NCI-H1092 (cell line): Measurements from ENCODE around the gene PTGER2.

ENCODE experiments used
- DNase-seq: peaks from one replicate; lab custom pipeline; 2025; lab: John Stamatoyannopoulos, UW

PTGER2 gene

GRCh38 chr14:52338051-52338681, 24.1 kb downstream of the PTGER2 start:
- DNase-seq = peak; percentile 4

DNA sequence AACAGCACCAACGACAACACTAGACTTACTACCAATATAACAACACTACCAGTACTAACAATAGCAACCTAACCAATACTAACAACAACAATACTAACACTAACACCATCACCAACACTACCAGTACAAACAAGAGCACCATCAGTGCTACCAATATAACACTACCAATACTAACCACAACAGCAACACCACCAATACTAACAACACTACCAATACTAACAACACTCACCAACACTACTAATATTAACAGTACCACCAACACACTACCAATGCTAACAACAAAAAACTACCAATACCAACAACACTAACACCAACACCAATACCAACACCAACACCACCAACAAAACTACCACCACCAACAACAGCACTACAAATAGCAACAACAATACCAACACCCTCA, 25.1 kb downstream of the PTGER2 start:
- no peak for DNase-seq

DNA sequence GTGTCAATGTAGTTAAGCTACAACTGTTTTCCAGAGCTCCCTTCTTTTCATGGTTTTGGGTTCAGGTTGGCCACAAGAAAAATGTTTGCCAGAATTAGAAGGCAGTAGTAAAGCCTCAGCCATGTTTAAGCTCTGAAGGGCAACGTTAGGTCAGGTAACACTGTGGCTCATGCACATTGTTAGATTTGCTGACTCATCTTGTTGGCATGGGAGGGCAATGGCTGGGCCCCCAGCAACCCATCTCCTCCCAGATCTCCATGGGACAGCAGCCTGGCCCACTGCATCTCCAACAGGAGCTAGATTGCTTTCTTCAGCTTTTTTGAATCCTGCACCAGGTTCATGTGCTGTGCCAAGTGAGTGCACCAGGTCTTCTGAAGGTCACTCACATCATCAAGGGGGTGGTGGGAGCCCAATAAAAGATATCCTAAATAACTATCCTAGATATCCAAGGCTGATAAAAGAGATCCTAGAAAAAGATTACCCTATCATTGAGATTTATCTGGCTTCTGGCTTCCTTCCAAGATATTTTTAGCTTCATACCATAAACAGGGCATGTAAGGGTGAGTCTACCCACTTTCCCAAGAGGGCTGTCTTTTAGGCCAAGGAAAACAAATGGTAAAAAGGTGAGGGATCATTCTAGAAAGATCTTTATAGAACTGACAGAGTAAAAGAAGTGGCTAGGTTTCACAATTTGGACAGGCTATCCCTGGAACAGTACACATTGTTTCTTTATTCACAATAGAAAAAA, 28.9 kb downstream of the PTGER2 start:
- DNase-seq = no peak

DNA sequence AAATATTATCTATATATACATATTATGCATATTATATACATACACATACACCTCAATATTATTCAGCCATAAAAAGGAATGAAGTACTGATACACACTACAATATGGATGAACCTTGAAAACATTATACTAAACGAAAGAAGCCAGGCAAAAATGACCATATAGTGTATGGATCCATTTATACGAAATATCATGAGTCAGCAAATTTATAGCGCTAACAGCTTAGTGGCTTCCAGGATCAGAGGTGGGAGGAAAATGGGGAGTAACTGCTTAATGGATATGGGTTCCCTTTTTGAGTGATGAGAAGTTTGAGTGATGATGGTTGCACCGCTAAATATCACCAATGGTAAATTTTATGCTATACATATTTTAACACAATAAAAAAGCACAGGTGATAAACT, 32.7 kb downstream of the PTGER2 start:
- no peak for DNase-seq

GRCh38 chr14:52348279-52348678, 34.2 kb downstream of the PTGER2 start:
- DNase-seq = no peak

DNA sequence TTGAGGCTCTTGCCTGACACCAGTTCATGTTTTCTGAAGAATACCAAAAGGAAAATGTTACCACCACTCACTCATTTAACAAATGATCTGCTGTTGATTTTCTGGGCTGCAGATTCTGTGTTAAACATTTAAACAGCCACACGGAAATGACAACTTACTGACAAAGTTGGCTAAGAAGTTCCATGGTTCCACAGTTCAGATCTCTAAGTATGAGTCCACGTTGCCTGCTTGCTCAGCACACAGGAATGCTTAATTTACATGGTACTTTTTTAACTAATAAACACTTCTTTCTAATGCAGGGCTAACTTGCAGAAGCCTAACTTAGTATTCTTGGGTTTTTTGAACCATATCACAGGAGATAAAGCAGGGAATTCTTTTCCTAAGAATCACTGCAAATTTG, 34.7 kb downstream of the PTGER2 start:
- no peak for DNase-seq

DNA sequence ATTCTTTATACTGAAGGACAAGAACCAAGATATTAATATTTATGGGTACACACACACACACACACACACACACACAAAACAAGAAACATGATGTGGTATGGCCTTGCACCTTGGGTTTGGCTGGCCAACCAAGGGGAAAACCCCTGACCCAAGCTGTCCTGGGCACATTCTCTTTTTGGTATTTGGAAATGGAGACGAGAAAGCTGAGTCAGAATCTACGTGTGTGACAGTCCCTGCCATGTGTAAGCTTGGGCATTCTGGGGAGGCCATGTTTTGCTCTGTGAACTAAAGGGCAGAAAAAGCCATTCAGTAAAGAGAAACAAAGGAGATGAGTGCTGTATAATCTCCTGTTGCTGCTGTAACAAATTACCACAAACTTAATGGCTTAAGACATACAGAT, 35.6 kb downstream of the PTGER2 start:
- DNase-seq = no peak

DNA sequence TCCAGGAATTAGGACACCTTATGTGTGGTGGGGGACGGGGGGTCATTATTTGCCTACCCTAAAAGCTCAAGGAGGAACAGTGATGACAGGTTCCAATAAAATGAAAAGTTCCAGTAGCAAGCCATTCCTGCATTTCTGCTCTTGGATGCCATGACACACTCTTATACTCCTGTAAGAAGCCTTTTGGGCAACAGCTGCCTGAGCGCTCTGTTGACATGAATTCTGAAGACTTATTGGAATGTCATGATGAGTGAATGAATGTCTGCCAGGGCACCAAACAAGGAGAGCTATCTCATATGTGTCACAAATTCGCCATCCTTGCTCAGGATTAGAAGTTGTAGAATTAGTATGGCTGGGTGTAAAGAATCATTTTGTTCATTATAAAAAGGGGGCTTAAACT, 36.3 kb downstream of the PTGER2 start:
- no peak for DNase-seq

DNA sequence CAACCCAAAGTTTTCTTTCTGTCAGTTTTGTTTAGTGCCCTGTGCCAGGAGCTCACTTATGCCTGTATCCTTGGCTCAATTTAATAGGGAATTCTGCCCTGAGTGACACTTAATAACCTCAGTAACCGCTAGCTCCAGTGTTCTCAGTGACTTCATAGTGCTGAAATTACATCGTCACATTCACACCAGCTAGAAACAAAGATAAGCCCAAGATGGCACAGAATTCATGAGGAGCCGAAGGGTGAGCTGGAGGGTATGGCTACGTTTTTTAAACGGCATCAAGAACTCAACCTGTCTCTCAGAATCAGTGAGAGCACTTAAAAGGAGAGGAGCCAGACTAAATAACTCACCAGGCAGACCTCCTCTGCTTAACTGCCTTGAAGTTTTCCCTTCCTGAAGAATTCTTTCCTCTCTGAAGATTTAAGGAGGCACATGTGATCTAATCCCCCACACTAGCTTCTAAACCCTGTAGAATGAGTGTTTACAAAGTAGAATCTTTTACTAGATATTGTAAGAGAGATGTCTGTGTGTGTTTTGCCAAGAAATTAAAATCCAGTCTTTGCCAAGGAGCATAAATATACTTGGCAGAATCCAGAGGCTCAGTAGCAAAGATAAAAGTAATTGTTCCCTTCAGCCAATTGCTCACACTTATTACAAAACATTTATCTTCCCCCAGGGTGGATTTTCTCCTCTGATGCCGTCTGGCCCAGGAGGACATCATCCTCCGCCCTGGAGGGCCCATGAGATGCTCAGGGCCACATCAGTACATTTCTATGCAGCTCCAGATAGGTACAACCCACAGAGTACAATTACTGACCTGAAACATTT, 37.3 kb downstream of the PTGER2 start:
- no peak for DNase-seq

GRCh38 chr14:52352061-52352491, 38.0 kb downstream of the PTGER2 start:
- DNase-seq = no peak

DNA sequence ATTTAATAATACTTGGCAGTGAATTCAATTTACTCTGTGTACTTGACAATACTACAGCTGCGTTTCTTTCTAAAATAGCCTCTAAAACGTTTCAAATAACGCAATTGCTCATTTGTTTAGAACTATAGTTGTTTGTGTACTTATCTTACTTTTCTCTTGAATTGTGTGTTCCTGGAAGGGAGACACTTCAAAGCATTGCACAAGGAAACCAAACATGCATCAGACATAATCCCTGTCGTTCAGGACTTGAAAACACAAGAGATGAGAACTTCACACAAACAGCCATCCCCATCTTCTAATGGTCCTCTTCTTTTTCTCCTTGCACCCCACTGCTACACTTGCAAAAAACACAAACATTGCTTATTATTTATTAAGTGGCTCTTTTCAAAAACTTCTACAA, 38.5 kb downstream of the PTGER2 start:
- no peak for DNase-seq

DNA sequence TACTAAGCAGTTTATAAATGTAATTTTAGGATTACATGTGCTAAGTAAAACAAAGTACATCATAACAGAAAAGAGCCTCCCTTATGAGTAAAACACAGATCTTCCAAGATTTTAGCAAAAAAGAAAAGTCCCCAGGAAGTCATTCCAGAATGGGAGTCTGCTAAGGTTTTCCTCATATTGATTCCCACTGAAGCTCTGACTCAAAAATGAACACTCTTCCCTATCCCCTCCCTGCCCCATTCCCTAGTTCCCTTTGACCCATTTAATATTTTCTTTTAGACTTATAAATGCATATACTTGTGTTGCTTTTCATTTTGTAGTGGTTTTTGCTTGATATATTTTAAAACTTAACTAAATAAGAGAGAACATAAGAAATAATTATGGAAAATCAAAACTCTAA, 40.1 kb downstream of the PTGER2 start:
- DNase-seq = no peak

DNA sequence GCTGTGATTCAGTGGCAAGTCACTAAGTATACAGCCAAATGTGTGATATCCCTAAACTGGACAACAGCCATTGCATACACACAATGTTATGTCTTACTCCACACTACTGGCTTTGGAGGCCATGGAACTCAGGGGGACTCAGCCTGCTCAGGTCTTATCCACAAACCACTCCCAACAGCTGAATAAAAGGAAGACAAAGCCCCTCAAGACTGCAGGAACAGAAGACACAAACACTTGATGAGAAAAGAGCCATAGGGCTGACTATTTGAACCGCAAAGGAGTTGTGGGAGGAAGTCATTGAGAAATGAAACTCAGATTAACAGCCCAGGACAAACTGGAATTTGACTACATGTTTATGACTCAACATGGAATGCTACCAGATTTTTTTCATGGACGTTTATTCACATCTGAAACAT, 40.9 kb downstream of the PTGER2 start:
- DNase-seq = no peak

GRCh38 chr14:52355526-52355925, 41.4 kb downstream of the PTGER2 start:
- DNase-seq = no peak

GRCh38 chr14:52356025-52356424, 41.9 kb downstream of the PTGER2 start:
- DNase-seq = peak; percentile 48

DNA sequence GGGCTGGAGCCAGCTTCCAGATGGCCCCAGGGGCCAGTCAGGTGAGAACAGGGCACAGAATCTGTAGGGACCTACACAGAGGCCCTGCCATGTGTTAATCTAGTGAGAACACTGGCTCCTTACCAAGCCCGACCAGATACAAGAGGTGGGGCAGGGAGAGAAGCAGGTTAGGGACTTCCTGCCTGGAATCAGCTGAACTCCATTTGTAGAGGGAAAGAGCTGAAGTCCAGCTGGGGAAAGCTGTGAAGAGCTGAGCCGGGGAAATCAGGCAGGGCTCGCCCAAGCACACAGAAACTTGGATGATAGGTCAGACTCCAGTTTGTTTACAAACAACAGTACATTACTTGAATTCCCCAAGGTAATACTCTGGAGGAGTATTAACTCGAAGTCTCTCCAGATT, 46.7 kb downstream of the PTGER2 start:
- no peak for DNase-seq

- DNase-seq = no peak
Observed at GRCh38 chr14:52363041-52363704, 49.1 kb downstream of the PTGER2 start.

DNA sequence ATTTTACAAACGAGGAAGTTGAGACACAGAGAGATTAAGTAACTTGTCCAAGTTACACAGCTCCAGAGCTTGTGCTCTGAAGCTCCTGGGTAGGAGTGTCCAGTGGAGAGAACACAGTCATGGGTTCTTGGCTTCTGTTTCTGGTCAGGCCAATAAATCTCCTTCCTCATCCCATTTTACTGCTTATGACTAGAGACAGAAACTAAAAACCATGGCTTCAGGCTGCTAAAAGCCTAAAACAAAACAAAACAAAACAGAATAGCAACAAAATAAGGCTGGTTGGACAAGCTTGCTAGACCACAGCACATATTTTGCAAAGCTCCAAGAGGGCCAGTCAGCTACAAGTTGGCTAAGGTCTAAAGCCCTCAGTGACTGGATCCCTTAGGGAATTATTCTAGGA, 49.8 kb downstream of the PTGER2 start:
- no peak for DNase-seq

DNA sequence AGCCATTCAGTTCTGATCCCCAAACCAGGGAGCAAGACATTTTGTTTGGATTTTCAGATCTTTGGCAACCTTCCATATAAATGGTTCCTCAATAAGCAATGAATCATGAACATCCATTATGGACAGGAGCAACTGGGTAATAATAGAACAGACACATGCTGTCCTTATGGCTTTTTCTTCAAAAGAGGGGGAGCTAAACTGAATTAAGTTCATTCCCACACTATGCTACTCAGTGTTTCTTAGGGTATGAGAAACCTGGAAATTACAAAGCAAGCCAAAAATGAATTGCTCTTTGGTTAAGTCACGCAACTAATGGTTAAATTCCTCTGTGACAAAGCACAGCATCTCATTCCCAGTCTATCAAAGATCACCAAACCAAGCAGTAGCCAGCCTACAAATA, 51.0 kb downstream of the PTGER2 start:
- no peak for DNase-seq

GRCh38 chr14:52366796-52367315, 52.7 kb downstream of the PTGER2 start:
- no peak for DNase-seq

GRCh38 chr14:52369305-52369801, 55.2 kb downstream of the PTGER2 start:
- no peak for DNase-seq

GRCh38 chr14:52370406-52370935, 56.4 kb downstream of the PTGER2 start:
- no peak for DNase-seq
